Right lobe of liver (tissue), 4 donors: Measurements from ENCODE around the gene OR6C76.

Experiments used
- CTCF ChIP-seq, 4 donors: fragments of 200-600 bp in 3 of 4; fragments of 450-650 bp in 1 of 4; IDR thresholded peaks; one replicate each; pipeline versions ENCODE4 v1.5.1 to v1.8.0; 2016 to 2022; ENCODE audit warnings: antibody characterized with exemption in 4 of 4, mild to moderate bottlenecking in 2 of 4
- POLR2A ChIP-seq: fragments of 450-650 bp; IDR thresholded peaks from one replicate; pipeline ENCODE4 v1.6.1; 2017; ENCODE audit warnings: antibody characterized with exemption, mild to moderate bottlenecking
- donor health status: DM: no; HTN: no; CAD: no.
- donor health status: DM: no; HTN: no; CAD: no.
- donor health status: DM: no; HTN: yes; CAD: no.

GRCh38 chr12:55467836-55468235 is 41.8 kb downstream of the OR6C76 start:
- no peak for TF ChIP-seq POLR2A
- no peak for TF ChIP-seq CTCF (IDR thresholded peaks at IDR 0.05)
